Measurements from ENCODE around the gene PTPMT1.
"Not testable (repeated sequence)": the region's sequence is repeated elsewhere in the genome, so short reads cannot be mapped to it uniquely, and the experiment has no call there.

The PTPMT1 gene

DNA sequence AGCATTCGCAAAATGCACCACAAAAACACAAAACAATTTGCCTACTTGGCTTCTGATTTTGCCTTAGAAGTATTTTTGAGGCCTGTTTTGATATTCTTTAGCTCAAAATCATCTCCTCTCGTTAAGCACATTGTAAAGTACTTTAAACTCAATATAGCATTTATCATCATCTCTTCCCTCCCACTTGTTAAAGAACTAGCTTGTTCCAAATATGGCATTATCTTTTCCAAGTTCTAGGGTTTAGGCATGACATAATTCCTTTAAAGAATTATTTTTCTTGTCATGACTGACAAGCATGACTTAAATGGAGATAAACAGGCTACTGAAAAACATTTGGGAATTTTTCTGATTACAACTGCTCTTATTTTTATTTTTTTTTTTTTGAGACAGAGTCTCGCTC lies 33.7 kb upstream of the PTPMT1 start:
- Histone ChIP-seq H3K36me3 (ENCODE audit: control insufficient read depth, insufficient read depth, low read length) (no peaks in the 10 kb centered on the region), H3K4me1 (ENCODE audit: control insufficient read depth, insufficient read depth, low read length) (peaks cover 5% of the 10 kb centered on the region), H3K27me3 (ENCODE audit: control insufficient read depth, insufficient read depth, low read length) (no peaks in the 10 kb centered on the region), H3K9ac (ENCODE audit: low read depth, low read length) (no peak overlapping the region), H3K9me3 (ENCODE audit: control insufficient read depth, insufficient read depth, low read length) (no peaks in the 10 kb centered on the region), H3K4me3 (ENCODE audit: low read depth, low read length) (no peak overlapping the region)

DNA sequence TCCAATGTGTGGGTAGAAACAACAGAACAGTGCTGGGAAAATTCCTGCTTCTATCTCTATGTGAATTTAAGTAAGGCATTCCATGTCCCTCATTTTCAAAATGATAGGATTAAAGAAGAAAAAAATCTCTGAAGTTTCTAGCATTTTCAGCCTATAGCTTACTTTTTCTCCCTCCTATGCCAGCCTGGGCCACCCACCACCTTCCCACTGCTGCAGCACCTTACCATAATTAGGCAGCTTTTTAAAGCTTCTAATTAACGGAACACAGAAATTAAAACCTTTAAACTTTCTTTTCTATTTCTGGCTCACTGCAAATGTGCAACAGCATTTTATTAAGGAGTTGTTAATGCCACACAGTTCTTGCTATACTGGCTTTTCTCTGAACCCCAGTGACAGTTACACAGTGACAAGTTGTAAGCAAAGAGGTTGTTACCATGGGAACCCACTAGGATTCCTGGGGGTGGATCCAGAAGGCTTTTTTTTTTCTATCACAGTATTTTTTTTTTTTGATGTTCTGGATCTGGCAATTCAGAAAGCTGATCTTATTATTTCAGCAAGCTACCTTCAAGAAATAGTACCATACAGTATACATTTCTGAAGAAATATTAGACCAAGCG lies 32.7 kb upstream of the PTPMT1 start:
- Histone ChIP-seq H3K36me3 (ENCODE audit: control insufficient read depth, insufficient read depth, low read length) (no peaks in the 10 kb centered on the region), H3K4me1 (ENCODE audit: control insufficient read depth, insufficient read depth, low read length) (peaks cover 5% of the 10 kb centered on the region), H3K27me3 (ENCODE audit: control insufficient read depth, insufficient read depth, low read length) (no peaks in the 10 kb centered on the region), H3K9ac (ENCODE audit: low read depth, low read length) (no peak overlapping the region), H3K9me3 (ENCODE audit: control insufficient read depth, insufficient read depth, low read length) (no peaks in the 10 kb centered on the region), H3K4me3 (ENCODE audit: low read depth, low read length) (no peak overlapping the region)

DNA sequence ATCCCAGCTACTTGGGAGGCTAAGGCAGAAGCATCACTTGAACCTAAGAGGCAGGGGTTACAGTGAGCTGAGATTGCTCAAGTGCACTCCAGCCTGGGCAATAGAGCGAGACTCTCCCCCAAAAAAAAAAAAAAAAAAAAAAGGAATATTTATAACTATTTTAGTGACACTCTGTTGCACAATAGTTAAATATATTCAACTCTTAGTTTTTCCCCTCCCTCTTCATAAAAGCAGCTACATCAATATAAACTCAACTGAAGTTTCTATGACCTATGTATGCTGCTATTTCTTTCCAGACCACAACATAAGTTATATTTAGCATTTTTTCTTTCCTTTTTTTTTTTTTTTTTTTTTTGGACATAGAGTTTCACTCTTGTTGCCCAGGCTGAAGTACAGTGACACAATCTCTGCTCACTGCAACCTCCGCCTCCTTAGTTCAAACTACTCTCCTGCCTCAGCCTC lies 31.7 kb upstream of the PTPMT1 start:
- no peaks in the 10 kb centered on the region for H3K27me3 ChIP-seq (ENCODE audit: control insufficient read depth, insufficient read depth, low read length)
- H3K4me3 ChIP-seq (ENCODE audit: low read depth, low read length), result no peak overlapping the region
- no peak overlapping the region for H3K9ac ChIP-seq (ENCODE audit: low read depth, low read length)
- H3K36me3 ChIP-seq (ENCODE audit: control insufficient read depth, insufficient read depth, low read length), result no peaks in the 10 kb centered on the region
- H3K4me1 ChIP-seq (ENCODE audit: control insufficient read depth, insufficient read depth, low read length), result peaks cover 7% of the 10 kb centered on the region
- H3K9me3 ChIP-seq (ENCODE audit: control insufficient read depth, insufficient read depth, low read length), result no peaks in the 10 kb centered on the region

DNA sequence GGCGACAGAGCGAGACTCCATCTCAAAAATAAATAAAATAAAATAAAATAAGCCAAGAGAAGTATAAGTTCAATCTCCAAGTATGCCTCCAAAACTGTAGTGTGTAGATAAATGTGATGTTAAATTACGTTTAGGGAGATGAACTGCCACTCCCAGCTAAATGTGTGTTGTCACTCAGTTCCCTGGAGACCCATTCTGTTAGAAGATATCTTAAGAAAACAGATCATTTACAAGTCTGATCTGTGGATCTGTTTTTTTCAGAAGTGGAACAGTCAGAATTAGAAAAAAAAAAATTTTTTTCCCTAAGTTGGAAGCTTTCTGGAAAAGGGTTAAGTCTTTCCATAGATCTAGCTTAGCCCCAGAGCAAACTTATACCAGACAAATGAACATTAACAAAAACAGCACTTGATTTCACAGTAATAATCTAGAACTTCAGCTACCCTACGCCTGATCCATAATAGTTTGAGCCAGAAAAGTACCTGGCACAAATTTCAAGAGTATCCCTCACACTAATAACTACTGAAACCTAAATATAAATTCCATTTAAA lies 30.6 kb upstream of the PTPMT1 start:
- H3K9me3 ChIP-seq (ENCODE audit: control insufficient read depth, insufficient read depth, low read length), result no peaks in the 10 kb centered on the region
- no peak overlapping the region for H3K9ac ChIP-seq (ENCODE audit: low read depth, low read length)
- H3K36me3 ChIP-seq (ENCODE audit: control insufficient read depth, insufficient read depth, low read length), result no peaks in the 10 kb centered on the region
- no peaks in the 10 kb centered on the region for H3K27me3 ChIP-seq (ENCODE audit: control insufficient read depth, insufficient read depth, low read length)
- H3K4me3 ChIP-seq (ENCODE audit: low read depth, low read length), result no peak overlapping the region
- H3K4me1 ChIP-seq (ENCODE audit: control insufficient read depth, insufficient read depth, low read length), result peaks cover 18% of the 10 kb centered on the region

DNA sequence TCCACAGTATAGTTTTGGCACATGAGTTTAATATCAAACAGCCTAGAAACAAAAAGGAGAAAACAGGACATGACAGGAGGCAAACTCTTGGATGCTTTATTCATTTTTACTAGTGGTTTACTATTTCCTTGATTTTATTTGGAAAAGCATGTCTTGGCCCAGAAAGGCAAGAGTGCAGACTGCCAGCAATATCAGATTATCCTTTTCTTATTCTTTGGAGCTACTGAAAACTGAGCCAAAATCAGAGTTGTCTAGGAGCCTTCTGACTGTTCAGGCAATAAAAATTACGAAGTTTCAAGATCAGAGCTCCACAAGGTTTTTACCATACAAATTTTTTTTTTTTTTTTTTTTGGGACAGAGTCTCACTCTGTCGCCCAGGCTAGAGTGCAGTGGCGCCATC lies 28.5 kb upstream of the PTPMT1 start:
- H3K4me3 ChIP-seq (ENCODE audit: low read depth, low read length), result no peak overlapping the region
- no peaks in the 10 kb centered on the region for H3K36me3 ChIP-seq (ENCODE audit: control insufficient read depth, insufficient read depth, low read length)
- H3K27me3 ChIP-seq (ENCODE audit: control insufficient read depth, insufficient read depth, low read length), result no peaks in the 10 kb centered on the region
- no peaks in the 10 kb centered on the region for H3K9me3 ChIP-seq (ENCODE audit: control insufficient read depth, insufficient read depth, low read length)
- peaks cover 24% of the 10 kb centered on the region for H3K4me1 ChIP-seq (ENCODE audit: control insufficient read depth, insufficient read depth, low read length)
- no peak overlapping the region for H3K9ac ChIP-seq (ENCODE audit: low read depth, low read length)

DNA sequence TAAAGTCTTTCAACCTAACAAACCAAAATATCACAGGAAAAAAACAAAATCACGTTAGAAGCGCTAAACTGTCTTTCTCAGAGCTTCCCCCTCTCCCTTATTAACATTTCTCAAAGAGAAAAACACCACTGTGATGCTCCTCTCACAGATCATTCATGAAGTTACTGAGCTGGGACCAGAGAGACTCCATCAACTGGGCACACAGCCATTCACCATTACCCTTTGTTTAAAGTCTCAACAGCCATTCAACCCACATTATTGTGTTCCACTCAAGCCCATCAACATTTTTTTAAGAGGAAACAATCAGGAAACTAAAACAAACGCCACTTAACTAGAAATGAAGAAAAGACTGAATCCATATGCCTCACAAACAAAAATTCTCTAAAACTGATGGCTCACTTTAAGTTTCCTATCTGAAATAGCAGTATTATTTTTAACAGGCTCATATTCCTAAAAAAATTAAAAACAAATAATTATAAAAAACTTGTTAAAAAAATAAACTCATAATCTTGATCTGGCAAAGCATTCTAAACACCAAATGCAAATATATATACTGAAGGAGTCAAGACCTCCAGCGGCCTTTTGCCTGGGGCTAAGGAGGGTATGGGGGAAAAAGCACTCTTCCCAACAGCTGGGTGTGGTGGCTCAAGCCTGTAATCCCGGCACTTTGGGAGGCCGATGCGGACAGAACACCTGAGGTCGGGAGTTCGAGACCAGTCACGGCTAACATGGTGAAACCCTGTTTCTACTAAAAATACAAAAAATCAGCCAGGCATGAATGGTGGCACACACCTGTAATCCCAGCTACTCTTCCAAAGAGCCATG lies 26.4 kb upstream of the PTPMT1 start:
- Histone ChIP-seq H3K4me3 (ENCODE audit: low read depth, low read length) (no peak overlapping the region), H3K27me3 (ENCODE audit: control insufficient read depth, insufficient read depth, low read length) (no peaks in the 10 kb centered on the region), H3K4me1 (ENCODE audit: control insufficient read depth, insufficient read depth, low read length) (peaks cover 19% of the 10 kb centered on the region), H3K9ac (ENCODE audit: low read depth, low read length) (no peak overlapping the region), H3K36me3 (ENCODE audit: control insufficient read depth, insufficient read depth, low read length) (no peaks in the 10 kb centered on the region), H3K9me3 (ENCODE audit: control insufficient read depth, insufficient read depth, low read length) (no peaks in the 10 kb centered on the region)

DNA sequence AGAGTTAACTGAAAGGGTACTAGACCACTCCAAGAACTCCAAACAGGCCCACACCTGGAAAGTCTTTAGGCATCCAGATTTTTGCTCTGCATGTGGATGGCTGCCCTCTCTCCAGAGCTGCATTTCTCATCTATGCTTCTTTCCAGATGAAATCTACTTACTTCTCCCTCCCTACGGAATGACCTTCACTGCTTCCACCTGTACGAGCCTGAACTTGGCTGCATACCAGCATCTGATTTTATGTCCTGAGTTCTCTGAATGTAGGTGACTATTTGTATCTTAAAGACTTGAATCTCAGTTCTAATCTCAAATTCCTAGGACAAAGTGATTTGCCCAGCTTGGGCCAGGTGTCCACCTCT lies 25.7 kb upstream of the PTPMT1 start:
- Histone ChIP-seq H3K4me1 (ENCODE audit: control insufficient read depth, insufficient read depth, low read length) (peaks cover 19% of the 10 kb centered on the region), H3K36me3 (ENCODE audit: control insufficient read depth, insufficient read depth, low read length) (no peaks in the 10 kb centered on the region), H3K4me3 (ENCODE audit: low read depth, low read length) (no peak overlapping the region), H3K9ac (ENCODE audit: low read depth, low read length) (no peak overlapping the region), H3K9me3 (ENCODE audit: control insufficient read depth, insufficient read depth, low read length) (no peaks in the 10 kb centered on the region), H3K27me3 (ENCODE audit: control insufficient read depth, insufficient read depth, low read length) (no peaks in the 10 kb centered on the region)

DNA sequence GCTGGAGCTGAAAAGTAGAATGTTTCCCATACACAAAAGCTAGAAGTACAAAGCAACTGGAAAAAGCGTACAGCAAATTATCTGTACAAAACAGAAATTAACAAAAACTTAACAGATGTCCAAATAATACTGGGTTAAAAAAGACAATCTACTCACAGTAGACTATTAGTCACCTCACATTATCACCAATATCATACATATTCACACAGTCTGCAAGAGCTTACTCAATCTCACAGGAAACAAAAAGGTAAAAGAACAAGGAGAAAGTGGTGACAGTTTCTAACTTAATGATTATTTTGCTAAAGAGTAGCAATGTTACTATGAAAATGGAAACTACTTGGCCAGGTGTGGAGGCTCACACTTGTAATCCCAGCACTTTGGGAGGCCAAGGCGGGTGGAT lies 24.3 kb upstream of the PTPMT1 start:
- H3K9ac ChIP-seq (ENCODE audit: low read depth, low read length), result no peak overlapping the region
- no peaks in the 10 kb centered on the region for H3K36me3 ChIP-seq (ENCODE audit: control insufficient read depth, insufficient read depth, low read length)
- no peak overlapping the region for H3K4me3 ChIP-seq (ENCODE audit: low read depth, low read length)
- H3K9me3 ChIP-seq (ENCODE audit: control insufficient read depth, insufficient read depth, low read length), result no peaks in the 10 kb centered on the region
- H3K4me1 ChIP-seq (ENCODE audit: control insufficient read depth, insufficient read depth, low read length), result peaks cover 19% of the 10 kb centered on the region
- no peaks in the 10 kb centered on the region for H3K27me3 ChIP-seq (ENCODE audit: control insufficient read depth, insufficient read depth, low read length)

DNA sequence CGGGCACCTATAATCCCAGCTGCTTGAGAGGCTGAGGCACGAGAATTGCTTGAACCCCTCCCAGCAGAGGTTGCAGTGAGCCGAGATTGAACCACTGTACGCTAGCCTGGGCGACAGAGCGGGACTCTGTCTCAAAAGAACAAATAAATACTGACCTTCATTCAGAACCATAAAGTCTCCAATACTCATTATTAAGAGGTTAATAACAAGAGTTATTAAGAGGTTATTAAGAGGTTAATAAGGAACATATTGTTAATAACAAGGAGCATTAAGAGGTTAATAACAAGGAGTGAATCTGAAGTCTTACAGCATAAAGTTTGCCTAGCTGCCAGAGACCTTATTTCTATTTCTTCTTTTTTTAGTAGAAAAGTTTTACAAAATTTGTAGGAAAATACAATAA lies 20.1 kb upstream of the PTPMT1 start:
- Histone ChIP-seq H3K9ac (ENCODE audit: low read depth, low read length) (no peak overlapping the region), H3K4me3 (ENCODE audit: low read depth, low read length) (no peak overlapping the region), H3K9me3 (ENCODE audit: control insufficient read depth, insufficient read depth, low read length) (no peaks in the 10 kb centered on the region), H3K4me1 (ENCODE audit: control insufficient read depth, insufficient read depth, low read length) (peaks cover under 1% of the 10 kb centered on the region), H3K27me3 (ENCODE audit: control insufficient read depth, insufficient read depth, low read length) (no peaks in the 10 kb centered on the region), H3K36me3 (ENCODE audit: control insufficient read depth, insufficient read depth, low read length) (no peaks in the 10 kb centered on the region)

DNA sequence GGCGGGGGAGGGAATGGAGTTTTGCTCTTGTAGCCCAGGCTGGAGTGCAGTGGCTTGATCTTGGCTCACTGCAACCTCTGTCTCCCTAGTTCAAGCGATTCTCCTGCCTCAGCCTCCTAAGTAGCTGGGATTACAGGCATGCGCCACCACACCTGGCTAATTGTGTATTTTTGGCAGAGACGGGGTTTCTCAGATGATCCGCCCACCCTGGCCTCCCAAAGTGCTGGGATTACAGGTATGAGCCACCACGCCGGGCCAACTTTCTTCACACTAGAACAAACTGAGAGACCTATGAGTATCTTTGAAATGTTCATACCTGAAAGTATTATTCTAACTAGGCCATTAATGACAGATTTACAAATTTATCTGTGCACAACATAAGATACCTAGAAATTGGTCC lies 19.1 kb upstream of the PTPMT1 start:
- not testable (repeated sequence) for H3K9ac ChIP-seq (ENCODE audit: low read depth, low read length); H3K27me3 ChIP-seq (ENCODE audit: control insufficient read depth, insufficient read depth, low read length); H3K4me3 ChIP-seq (ENCODE audit: low read depth, low read length); H3K4me1 ChIP-seq (ENCODE audit: control insufficient read depth, insufficient read depth, low read length); H3K9me3 ChIP-seq (ENCODE audit: control insufficient read depth, insufficient read depth, low read length); H3K36me3 ChIP-seq (ENCODE audit: control insufficient read depth, insufficient read depth, low read length)

DNA sequence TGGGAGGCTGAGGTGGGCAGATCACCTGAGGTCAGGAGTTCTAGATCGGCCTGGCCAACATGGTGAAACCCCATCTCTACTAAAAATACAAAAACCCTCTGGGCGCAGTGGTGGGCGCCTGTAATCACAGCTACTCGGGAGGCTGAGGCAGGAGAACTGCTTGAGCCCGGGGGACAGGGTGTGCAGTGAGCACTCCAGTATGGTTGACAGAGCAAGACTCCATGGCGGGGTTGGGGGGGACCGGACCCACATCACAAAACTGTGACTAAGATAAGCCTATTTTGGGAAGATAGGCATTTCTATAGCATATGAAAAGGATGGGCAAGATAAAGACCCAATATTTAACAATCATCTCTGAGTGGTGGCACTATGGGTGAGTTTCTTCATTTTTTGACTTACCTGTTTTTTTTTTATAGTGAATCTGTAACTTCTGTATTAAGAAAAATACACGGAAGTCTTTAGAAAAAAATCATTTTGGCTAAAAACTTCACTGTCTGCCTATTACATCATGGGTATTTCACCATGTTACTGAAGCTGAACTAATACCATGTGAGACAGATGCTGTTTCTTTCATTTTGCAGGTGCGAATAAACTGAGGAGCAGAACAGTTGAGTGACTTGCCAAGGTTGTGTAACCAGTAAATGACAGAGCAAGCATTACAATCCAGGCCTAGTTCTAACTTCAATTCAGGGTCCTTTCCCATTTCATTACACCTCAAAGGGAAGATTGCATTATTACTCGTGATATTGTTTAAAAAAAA lies 14.9 kb upstream of the PTPMT1 start:
- Histone ChIP-seq H3K27me3 (ENCODE audit: control insufficient read depth, insufficient read depth, low read length) (no peaks in the 10 kb centered on the region), H3K9ac (ENCODE audit: low read depth, low read length) (no peak overlapping the region), H3K36me3 (ENCODE audit: control insufficient read depth, insufficient read depth, low read length) (no peaks in the 10 kb centered on the region), H3K4me3 (ENCODE audit: low read depth, low read length) (no peak overlapping the region), H3K4me1 (ENCODE audit: control insufficient read depth, insufficient read depth, low read length) (peaks cover 13% of the 10 kb centered on the region), H3K9me3 (ENCODE audit: control insufficient read depth, insufficient read depth, low read length) (no peaks in the 10 kb centered on the region)
